Testis (tissue), 2 donors: Measurements from ENCODE around the gene NPPC.

ENCODE experiments used
- CTCF ChIP-seq, 3 experiments: fragments of 450-650 bp in 2 of 3; fragments of 200-600 bp in 1 of 3; sonication (generic) in 1 of 3; IDR thresholded peaks; one replicate each; pipeline ENCODE4 v1.5.1; 2016 to 2019; ENCODE audit warnings: antibody characterized with exemption in 3 of 3, mild to moderate bottlenecking in 2 of 3, moderate library complexity in 1 of 3
- POLR2A ChIP-seq: fragments of 450-650 bp; IDR thresholded peaks from one replicate; pipeline ENCODE4 v1.6.1; 2017; ENCODE audit warnings: antibody characterized with exemption, mild to moderate bottlenecking, moderate library complexity

- TF ChIP-seq CTCF (IDR thresholded peaks at IDR 0.05) (no peak), POLR2A (no peak)
Observed at GRCh38 chr2:231886071-231886681, 40.0 kb downstream of the NPPC start.
